ENCODE measurements around the gene ADCYAP1R1. TPM values are rescaled to one million over a fixed set of nuclear protein-coding genes. Genes with fewer than 3 reads are reported as not detected.

Gene ADCYAP1R1
- total and polyA plus RNA-seq, 8 donors: 0.87 to 2.4 (median 1.4) TPM

DNA sequence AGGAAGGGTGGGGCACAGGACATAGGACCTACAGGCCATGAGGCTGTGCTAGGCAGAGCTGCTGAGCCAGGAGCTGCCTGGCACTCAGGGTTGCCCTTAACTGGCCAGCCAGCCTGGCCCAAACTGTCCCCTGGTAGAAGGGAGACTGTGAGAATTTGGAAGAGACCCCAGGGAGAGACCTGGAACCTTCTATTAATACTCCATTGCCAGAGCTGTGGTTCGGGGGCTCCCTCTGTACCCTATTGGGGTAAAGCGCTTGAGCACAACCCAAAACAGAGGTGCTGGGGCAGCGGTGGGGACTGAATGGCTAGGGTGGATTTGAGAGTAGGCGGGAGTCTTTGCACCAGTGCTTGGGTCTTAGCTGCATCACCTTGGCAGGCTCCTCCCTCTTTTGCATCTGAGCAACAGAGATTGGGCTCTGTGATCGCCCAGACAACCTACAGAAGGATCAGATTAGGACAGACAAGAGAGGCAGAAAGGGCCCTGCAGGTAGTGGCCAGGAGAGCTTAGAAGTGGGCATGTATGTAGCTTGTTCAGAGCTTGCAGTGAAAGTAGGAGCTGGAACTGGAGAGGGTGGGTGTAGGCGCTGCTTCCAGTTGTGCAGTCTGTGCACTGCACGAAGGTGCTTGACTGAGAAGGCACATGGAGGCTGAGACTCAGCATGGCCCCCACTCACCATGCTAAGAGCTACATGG, 53.3 kb downstream of the ADCYAP1R1 start:
- H3K27me3 ChIP-seq: no peaks in the 10 kb centered on the region

GRCh38 chr7:31106303-31107105, 54.4 kb downstream of the ADCYAP1R1 start:
- ATAC-seq: no peak
- DNase-seq: no peak
- Histone ChIP-seq H3K27me3 (no peaks in the 10 kb centered on the region), H3K27ac (no peak overlapping the region), H3K4me3 (no peak overlapping the region), H3K9me3 (no peaks in the 10 kb centered on the region), H3K36me3 (no peaks in the 10 kb centered on the region), H3K4me1 (no peaks in the 10 kb centered on the region)
- intact Hi-C loops (cut with DNase I): no loop called here
- TF ChIP-seq, protein P1, sequence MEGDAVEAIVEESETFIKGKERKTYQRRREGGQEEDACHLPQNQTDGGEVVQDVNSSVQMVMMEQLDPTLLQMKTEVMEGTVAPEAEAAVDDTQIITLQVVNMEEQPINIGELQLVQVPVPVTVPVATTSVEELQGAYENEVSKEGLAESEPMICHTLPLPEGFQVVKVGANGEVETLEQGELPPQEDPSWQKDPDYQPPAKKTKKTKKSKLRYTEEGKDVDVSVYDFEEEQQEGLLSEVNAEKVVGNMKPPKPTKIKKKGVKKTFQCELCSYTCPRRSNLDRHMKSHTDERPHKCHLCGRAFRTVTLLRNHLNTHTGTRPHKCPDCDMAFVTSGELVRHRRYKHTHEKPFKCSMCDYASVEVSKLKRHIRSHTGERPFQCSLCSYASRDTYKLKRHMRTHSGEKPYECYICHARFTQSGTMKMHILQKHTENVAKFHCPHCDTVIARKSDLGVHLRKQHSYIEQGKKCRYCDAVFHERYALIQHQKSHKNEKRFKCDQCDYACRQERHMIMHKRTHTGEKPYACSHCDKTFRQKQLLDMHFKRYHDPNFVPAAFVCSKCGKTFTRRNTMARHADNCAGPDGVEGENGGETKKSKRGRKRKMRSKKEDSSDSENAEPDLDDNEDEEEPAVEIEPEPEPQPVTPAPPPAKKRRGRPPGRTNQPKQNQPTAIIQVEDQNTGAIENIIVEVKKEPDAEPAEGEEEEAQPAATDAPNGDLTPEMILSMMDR (IDR thresholded peaks at IDR 0.05): no peak

More for the DNA sequence above, 53.3 kb downstream of the ADCYAP1R1 start:
- Histone ChIP-seq H3K4me1 (no peaks in the 10 kb centered on the region), H3K9me3 (no peaks in the 10 kb centered on the region), H3K4me3 (no peak overlapping the region), H3K36me3 (no peaks in the 10 kb centered on the region), H3K27ac (no peak overlapping the region)
- DNase-seq: no peak
- ATAC-seq: no peak
- intact Hi-C loops (cut with DNase I): no loop called here
- TF ChIP-seq, protein P1 (IDR thresholded peaks at IDR 0.05): no peak

DNA sequence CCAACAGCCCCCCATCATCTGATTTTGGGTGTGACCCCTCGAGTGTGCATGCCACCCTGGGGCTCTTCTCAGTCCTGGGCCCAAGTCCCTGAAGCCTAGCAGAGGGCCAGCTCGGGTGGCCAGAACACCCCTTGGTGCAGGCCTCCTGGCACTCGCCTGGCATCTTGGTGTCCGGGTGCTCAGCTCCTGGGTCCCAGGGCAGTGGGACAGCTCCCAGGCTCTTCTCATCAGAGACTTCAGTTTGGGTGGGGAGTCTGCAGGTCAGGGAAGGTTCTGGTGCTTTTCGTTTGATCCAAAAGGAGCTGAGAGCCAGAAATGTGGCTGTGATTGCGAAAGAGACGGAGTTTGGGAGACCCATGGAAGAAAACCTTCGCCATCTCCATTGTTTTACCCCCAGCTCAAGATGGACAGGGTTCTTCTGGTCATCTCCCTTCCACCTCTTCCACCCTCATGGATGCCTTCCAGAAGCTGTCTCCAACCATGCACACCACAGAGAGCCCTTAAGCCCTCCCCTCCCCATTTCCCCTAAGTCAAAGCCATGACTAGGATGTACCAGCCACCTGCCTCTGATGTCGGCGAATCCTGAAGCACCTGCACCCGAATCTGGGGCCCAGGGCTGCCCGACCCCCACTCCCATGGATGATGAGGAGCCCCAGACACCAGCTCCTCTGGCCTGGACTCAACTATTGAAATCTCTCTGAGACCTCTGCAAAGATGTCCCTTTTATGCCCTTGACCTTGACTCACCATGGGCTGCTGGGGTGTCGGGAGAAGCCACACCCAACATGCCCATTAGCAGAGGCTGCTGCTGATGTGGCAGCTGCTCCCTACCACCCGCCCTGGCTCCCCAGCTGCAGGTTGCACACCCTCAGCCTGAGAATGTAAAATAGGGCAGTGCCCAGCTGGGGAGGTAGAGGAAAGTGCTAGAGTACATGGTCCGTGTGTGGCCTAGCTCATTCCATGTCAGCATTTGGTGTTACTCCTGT, 55.3 kb downstream of the ADCYAP1R1 start:
- Histone ChIP-seq H3K4me3 (no peak overlapping the region), H3K9me3 (no peaks in the 10 kb centered on the region), H3K27me3 (no peaks in the 10 kb centered on the region), H3K27ac (no peak overlapping the region), H3K4me1 (no peaks in the 10 kb centered on the region), H3K36me3 (no peaks in the 10 kb centered on the region)
- no peak for DNase-seq
- TF ChIP-seq, protein P1 (IDR thresholded peaks at IDR 0.05): no peak
- ATAC-seq: no peak
- intact Hi-C loops (cut with DNase I): no loop called here

- ATAC-seq (no peak), DNase-seq (no peak)
- intact Hi-C loops (cut with DNase I): no loop called here
- no peaks in the 10 kb centered on the region for H3K36me3 ChIP-seq
- TF ChIP-seq, protein P1 (IDR thresholded peaks at IDR 0.05): no peak
- no peak overlapping the region for H3K4me3 ChIP-seq
- H3K27me3 ChIP-seq: no peaks in the 10 kb centered on the region
- H3K27ac ChIP-seq: no peak overlapping the region
- H3K4me1 ChIP-seq: no peaks in the 10 kb centered on the region
- H3K9me3 ChIP-seq: no peaks in the 10 kb centered on the region
Observed at GRCh38 chr7:31108097-31108657, 56.1 kb downstream of the ADCYAP1R1 start.
